Panc1 (cell line): ENCODE results near the gene ASCC1. TPM values are rescaled to one million over a fixed set of nuclear protein-coding genes. Genes with fewer than 3 reads are reported as not detected.

Experiments
- ATAC-seq: fragments of 200-7000 bp; cut with Tn5 transposase; 2 replicates; pipeline ENCODE4 v1.9.1; 2020; ENCODE audit warnings: mild to moderate bottlenecking, moderate library complexity
- BruUV-seq: library from RNA; stranded (reverse); fragments of 400-500 nt; replicated peaks from 2 replicates; lab custom pipeline; 2021; lab: Mats Ljungman, UMichigan
- CTCF ChIA-PET: fragments of 300-600 bp; sonication (Branson Sonifier 250); formaldehyde crosslinking; loops from one replicate; lab custom pipeline; 2022; ENCODE audit warnings: antibody characterized with exemption; lab: Charles Lee
- POLR2A ChIA-PET: fragments of 300-600 bp; sonication (Branson Sonifier 250); formaldehyde crosslinking; loops from one replicate; lab custom pipeline; 2022; ENCODE audit warnings: antibody characterized with exemption; lab: Charles Lee
- DNase-seq: peaks from one replicate; pipeline ENCODE4 v3.0.0-alpha.2; 2010; ENCODE audit warnings: low read depth, low spot score
- H3K27ac ChIP-seq: 2 replicates; pipeline ENCODE4 v1.5.1; 2011; ENCODE audit warnings: mild to moderate bottlenecking, low read length, inconsistent platforms
- H3K27me3 ChIP-seq: fragments of 200-500 bp; sonication (Bioruptor generic); 2 replicates; pipeline ENCODE4 v1.6.0; 2014; ENCODE audit warnings: low read length, inconsistent platforms; ENCODE audit not compliant: control insufficient read depth, insufficient read depth
- H3K36me3 ChIP-seq: fragments of 200-500 bp; sonication (Bioruptor generic); 2 replicates; pipeline ENCODE4 v1.5.1; 2014; ENCODE audit warnings: inconsistent platforms, mild to moderate bottlenecking, low read length, moderate library complexity; ENCODE audit not compliant: control insufficient read depth, insufficient read depth
- H3K4me1 ChIP-seq: 2 replicates; pipeline ENCODE4 v1.5.1; 2011; ENCODE audit warnings: inconsistent platforms, mild to moderate bottlenecking, low read length, moderate library complexity; ENCODE audit not compliant: control insufficient read depth, insufficient read depth
- H3K4me3 ChIP-seq, 2 experiments: 2 replicates each; pipeline ENCODE4 v1.5.1; 2011 to 2012; ENCODE audit warnings: low read depth in 2 of 2, low read length in 2 of 2, mild to moderate bottlenecking in 2 of 2, inconsistent platforms in 1 of 2, moderate library complexity in 1 of 2
- H3K9me3 ChIP-seq: fragments of 200-500 bp; sonication (Bioruptor generic); 2 replicates; pipeline ENCODE4 v1.5.1; 2014; ENCODE audit warnings: low read depth, mild to moderate bottlenecking, inconsistent platforms, low read length, moderate library complexity; ENCODE audit not compliant: control insufficient read depth, insufficient read depth
- POLR2AphosphoS5 ChIP-seq: IDR thresholded peaks from 2 replicates; pipeline ENCODE4 v1.6.1; 2012; ENCODE audit warnings: mild to moderate bottlenecking, low read depth, low read length, moderate library complexity
- SIN3A ChIP-seq: IDR thresholded peaks from 2 replicates; pipeline ENCODE4 v1.6.1; 2012; ENCODE audit warnings: low read depth, mild to moderate bottlenecking, low read length, moderate library complexity, borderline replicate concordance; ENCODE audit not compliant: insufficient read depth
- TCF7L2 ChIP-seq: IDR thresholded peaks from 2 replicates; pipeline ENCODE4 v1.6.1; 2011; ENCODE audit warnings: mild to moderate bottlenecking, low read depth, low read length, inconsistent platforms
- in situ Hi-C: cut with HindIII; loops from 2 replicates; pipeline ENCODE4 v1.10.0; 2016; ENCODE audit warnings: low sequenced_read_pairs, low pct_unique_long_range_greater_than_20kb
- intact Hi-C: fragments of 100-400 bp; cut with micrococcal nuclease; formaldehyde crosslinking; loops from one replicate; pipeline ENCODE4 v1.10.0; 2022; ENCODE audit not compliant: unreplicated experiment
- total RNA-seq: library from RNA; stranded (reverse); gene quantifications from one replicate; pipeline ENCODE4 v1.2.1, GENCODE V29; 2021; ENCODE audit not compliant: unreplicated experiment
- TF ChIP-seq, protein P1 (sequence below): fragments of 450-650 bp; IDR thresholded peaks from 2 replicates; pipeline ENCODE4 v1.5.1; 2017; ENCODE audit warnings: mild to moderate bottlenecking
- TF ChIP-seq, protein P2 (sequence below), 2 experiments: IDR thresholded peaks; 2 replicates each; pipeline ENCODE4 v1.6.1; 2011 to 2012; ENCODE audit warnings: low read depth in 2 of 2, control low read depth in 1 of 2, low read length in 1 of 2, mild to moderate bottlenecking in 1 of 2, moderate library complexity in 1 of 2; ENCODE audit not compliant: insufficient read depth in 1 of 2

ASCC1 gene
- total RNA-seq, 1 experiment from 2014 or later: 114 TPM

DNA sequence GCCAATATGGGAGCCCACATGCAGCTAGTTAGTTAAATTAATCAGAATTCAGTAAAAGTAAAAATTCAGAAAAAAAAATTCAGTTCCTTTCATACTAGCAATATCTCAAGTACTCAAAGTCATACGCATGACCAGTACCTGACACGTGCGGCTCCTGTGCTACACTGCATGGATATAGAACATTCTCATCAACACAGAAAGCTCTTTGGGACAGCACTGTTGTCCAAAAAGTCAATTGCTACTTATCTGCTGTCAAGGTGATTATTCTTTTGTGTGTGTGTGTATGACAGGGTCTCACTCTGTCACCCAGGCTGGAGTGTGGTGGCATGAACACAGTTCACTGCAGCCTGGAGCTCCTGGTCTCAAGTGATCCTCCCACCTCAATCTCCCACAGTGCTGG, 15.2 kb downstream of the ASCC1 start:
- in situ Hi-C loops: no loop called here
- ATAC-seq: no peak
- no TSS peak for BruUV-seq
- Histone ChIP-seq H3K36me3 (peaks cover 23% of the 10 kb centered on the region), H3K4me3 (no peak overlapping the region), H3K4me1 (peaks cover 5% of the 10 kb centered on the region; the same call in 1 of the 2 replicates), H3K27ac (no peak overlapping the region), H3K27me3 (no peaks in the 10 kb centered on the region), H3K9me3 (no peaks in the 10 kb centered on the region)
- CTCF ChIA-PET: interaction anchor here (0.6 kb wide), 1 partner anchor 22 kb away, joined by 12 read pairs; no protein-coding TSS in a partner anchor
- POLR2A ChIA-PET: no interaction called here
- DNase-seq: no peak
- TF ChIP-seq POLR2AphosphoS5: no peak
- TF ChIP-seq SIN3A: no peak
- intact Hi-C loops: loop anchor here (10.0 kb wide), 1 partner anchor 76 kb away; no protein-coding TSS in a partner anchor

DNA sequence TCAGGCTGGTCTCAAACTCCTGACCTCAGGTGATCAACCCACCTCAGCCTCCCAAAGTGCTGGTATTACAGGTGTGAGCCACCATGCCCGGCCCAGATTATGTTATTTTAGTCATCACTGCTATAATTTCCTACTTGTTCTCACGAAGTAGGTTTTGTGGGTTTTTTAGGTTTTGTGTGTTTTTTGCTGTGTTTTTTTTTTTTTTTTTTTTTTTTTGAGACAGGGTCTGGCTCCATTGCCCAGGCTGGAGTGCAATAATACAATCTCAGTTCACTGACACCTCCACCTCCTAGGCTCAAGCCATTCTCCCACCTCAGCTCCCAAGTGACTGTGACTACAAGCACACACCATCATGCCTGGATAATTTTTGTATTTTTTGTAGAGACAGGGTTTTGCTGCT, 21.1 kb downstream of the ASCC1 start:
- TF ChIP-seq POLR2AphosphoS5: no peak
- no peak for TF ChIP-seq SIN3A
- TF ChIP-seq TCF7L2: no peak
- TF ChIP-seq, protein P1, sequence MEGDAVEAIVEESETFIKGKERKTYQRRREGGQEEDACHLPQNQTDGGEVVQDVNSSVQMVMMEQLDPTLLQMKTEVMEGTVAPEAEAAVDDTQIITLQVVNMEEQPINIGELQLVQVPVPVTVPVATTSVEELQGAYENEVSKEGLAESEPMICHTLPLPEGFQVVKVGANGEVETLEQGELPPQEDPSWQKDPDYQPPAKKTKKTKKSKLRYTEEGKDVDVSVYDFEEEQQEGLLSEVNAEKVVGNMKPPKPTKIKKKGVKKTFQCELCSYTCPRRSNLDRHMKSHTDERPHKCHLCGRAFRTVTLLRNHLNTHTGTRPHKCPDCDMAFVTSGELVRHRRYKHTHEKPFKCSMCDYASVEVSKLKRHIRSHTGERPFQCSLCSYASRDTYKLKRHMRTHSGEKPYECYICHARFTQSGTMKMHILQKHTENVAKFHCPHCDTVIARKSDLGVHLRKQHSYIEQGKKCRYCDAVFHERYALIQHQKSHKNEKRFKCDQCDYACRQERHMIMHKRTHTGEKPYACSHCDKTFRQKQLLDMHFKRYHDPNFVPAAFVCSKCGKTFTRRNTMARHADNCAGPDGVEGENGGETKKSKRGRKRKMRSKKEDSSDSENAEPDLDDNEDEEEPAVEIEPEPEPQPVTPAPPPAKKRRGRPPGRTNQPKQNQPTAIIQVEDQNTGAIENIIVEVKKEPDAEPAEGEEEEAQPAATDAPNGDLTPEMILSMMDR: no peak
- TF ChIP-seq, protein P2, sequence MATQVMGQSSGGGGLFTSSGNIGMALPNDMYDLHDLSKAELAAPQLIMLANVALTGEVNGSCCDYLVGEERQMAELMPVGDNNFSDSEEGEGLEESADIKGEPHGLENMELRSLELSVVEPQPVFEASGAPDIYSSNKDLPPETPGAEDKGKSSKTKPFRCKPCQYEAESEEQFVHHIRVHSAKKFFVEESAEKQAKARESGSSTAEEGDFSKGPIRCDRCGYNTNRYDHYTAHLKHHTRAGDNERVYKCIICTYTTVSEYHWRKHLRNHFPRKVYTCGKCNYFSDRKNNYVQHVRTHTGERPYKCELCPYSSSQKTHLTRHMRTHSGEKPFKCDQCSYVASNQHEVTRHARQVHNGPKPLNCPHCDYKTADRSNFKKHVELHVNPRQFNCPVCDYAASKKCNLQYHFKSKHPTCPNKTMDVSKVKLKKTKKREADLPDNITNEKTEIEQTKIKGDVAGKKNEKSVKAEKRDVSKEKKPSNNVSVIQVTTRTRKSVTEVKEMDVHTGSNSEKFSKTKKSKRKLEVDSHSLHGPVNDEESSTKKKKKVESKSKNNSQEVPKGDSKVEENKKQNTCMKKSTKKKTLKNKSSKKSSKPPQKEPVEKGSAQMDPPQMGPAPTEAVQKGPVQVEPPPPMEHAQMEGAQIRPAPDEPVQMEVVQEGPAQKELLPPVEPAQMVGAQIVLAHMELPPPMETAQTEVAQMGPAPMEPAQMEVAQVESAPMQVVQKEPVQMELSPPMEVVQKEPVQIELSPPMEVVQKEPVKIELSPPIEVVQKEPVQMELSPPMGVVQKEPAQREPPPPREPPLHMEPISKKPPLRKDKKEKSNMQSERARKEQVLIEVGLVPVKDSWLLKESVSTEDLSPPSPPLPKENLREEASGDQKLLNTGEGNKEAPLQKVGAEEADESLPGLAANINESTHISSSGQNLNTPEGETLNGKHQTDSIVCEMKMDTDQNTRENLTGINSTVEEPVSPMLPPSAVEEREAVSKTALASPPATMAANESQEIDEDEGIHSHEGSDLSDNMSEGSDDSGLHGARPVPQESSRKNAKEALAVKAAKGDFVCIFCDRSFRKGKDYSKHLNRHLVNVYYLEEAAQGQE (IDR thresholded peaks at IDR 0.05; ENCODE audit: insufficient read depth in 1 of 2, low read depth in 2 of 2, low read length in 1 of 2): no peak
- no peak for ATAC-seq
- no peaks in the 10 kb centered on the region for H3K9me3 ChIP-seq
- H3K27ac ChIP-seq: no peak overlapping the region
- H3K36me3 ChIP-seq: peaks cover 12% of the 10 kb centered on the region
- DNase-seq: no peak
- intact Hi-C loops (no loop called here), in situ Hi-C loops (no loop called here)
- no TSS peak for BruUV-seq
- H3K4me1 ChIP-seq: peaks cover 5% of the 10 kb centered on the region; the same call in 1 of the 2 replicates
- CTCF ChIA-PET: interaction anchor here (0.7 kb wide), 1 partner anchor 460 kb away, joined by 3 read pairs; no protein-coding TSS in a partner anchor
- POLR2A ChIA-PET: interaction anchor here (0.5 kb wide), 1 partner anchor 65 kb away, joined by 9 read pairs; no protein-coding TSS in a partner anchor
- H3K27me3 ChIP-seq: no peaks in the 10 kb centered on the region
- H3K4me3 ChIP-seq: no peak overlapping the region

DNA sequence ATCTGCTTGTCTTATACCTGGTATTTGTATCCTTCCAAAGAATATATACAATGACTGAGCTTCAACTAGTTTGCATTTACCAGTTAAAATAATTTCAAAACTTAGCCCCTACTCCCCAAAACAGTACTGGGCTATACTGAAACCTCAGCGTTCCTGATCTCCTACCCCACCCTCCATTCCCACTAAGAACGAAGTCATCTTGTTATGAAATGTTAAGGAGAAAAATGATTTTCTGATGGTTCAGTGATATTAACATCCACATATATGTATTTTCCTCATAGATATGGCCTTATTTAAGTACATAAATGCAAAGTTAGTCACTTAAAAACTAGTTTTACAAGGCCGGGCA, 29.1 kb downstream of the ASCC1 start:
- TF ChIP-seq, protein P2 (IDR thresholded peaks at IDR 0.05; ENCODE audit: insufficient read depth in 1 of 2, low read depth in 2 of 2, low read length in 1 of 2): no peak
- TF ChIP-seq POLR2AphosphoS5: no peak
- no peak for TF ChIP-seq SIN3A
- TF ChIP-seq, protein P1: no peak
- no peak for TF ChIP-seq TCF7L2
- Histone ChIP-seq H3K36me3 (peaks cover 26% of the 10 kb centered on the region), H3K9me3 (peaks cover 22% of the 10 kb centered on the region; the same call in 1 of the 2 replicates), H3K27ac (peak overlapping the region; percentile 81), H3K4me3 (no peak overlapping the region), H3K27me3 (no peaks in the 10 kb centered on the region), H3K4me1 (peaks cover 7% of the 10 kb centered on the region)
- in situ Hi-C loops: no loop called here
- POLR2A ChIA-PET: interaction anchor here (0.6 kb wide), 1 partner anchor 33 kb away, joined by 8 read pairs; no protein-coding TSS in a partner anchor
- DNase-seq (no peak), ATAC-seq (no peak)
- intact Hi-C loops: no loop called here
- CTCF ChIA-PET: interaction anchor here (0.5 kb wide), 1 partner anchor 872 kb away, joined by 7 read pairs; no protein-coding TSS in a partner anchor
- no TSS peak for BruUV-seq
